ENCODE results near the gene ZNF692.
"Not testable (repeated sequence)": the region's sequence is repeated elsewhere in the genome, so short reads cannot be mapped to it uniquely, and the experiment has no call there.

The ZNF692 gene

GRCh38 chr1:248807067-248807737 is 51.7 kb downstream of the ZNF692 start:
- DNase-seq (ENCODE audit: low read depth) = peak; percentile 33

DNA sequence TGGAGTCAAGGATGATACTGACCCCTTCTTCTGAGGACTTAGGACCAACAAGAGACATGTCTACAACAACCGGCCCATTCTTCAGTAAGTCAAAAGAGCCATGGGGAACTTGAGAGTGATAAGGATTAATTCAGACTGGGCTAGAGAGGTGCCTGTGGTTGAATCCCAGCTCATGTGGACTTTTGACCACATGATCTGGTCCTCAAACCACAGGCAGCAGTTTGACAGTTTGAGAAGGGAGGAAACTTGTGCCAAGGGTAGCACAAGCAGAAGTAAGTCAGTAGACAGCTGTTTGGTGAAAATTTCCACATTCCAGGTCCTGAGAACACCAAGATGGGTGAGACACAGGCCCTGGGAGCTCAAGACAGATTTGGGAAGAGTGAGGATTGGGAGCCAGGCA is 53.0 kb downstream of the ZNF692 start:
- no peak for DNase-seq (ENCODE audit: low read depth)

GRCh38 chr1:248804771-248805681 is 53.9 kb downstream of the ZNF692 start:
- no peak for DNase-seq (ENCODE audit: low read depth)

GRCh38 chr1:248803501-248803900 is 55.4 kb downstream of the ZNF692 start:
- DNase-seq (ENCODE audit: low read depth) = not testable (repeated sequence)

DNA sequence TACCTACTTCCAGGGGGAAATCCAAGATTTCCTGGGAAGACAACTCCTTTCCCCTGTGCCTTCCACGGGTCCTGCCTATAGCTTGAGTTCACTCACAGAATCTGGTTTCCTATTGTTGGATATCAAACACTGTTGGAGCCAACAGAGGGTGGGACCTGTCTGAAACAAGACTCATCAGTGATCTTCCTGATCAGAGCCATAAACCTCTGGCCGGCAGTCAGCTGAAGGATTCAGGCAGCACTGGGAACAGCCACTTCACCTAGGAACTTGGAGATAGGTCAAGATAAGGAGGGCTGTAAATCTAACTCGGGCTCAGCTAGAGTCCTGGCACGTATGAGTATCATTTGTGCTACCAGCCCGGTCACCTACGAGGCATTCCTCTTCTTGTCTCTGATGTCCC is 56.4 kb downstream of the ZNF692 start:
- DNase-seq (ENCODE audit: low read depth) = no peak

- no peak for DNase-seq (ENCODE audit: low read depth)
These were observed 58.4 kb downstream of the ZNF692 start for GRCh38 chr1:248800459-248800858.
